K562 (cell line): ENCODE results near the gene FAM167B. TPM values are rescaled to one million over a fixed set of nuclear protein-coding genes. Genes with fewer than 3 reads are reported as not detected.

Experiments
- ARNT ChIP-seq, 2 experiments: fragments of 450-650 bp; IDR thresholded peaks; 2 replicates each; pipeline ENCODE4 v1.6.1; 2016; ENCODE audit warnings: mild to moderate bottlenecking in 1 of 2
- C11orf30 ChIP-seq: fragments of 450-650 bp; IDR thresholded peaks from 2 replicates; pipeline ENCODE4 v1.6.1; 2016; ENCODE audit warnings: low read depth, mild to moderate bottlenecking
- CHD2 ChIP-seq: IDR thresholded peaks from 2 replicates; pipeline ENCODE4 v1.6.1; 2011; ENCODE audit warnings: low read depth, low read length
- CLOCK ChIP-seq: fragments of 250-450 bp; sonication (Bioruptor Pico); IDR thresholded peaks from 2 replicates; pipeline ENCODE4 v1.4.0; 2020; ENCODE audit warnings: mild to moderate bottlenecking, moderate library complexity, borderline replicate concordance
- CTBP1 ChIP-seq: fragments of 450-650 bp; IDR thresholded peaks from 2 replicates; pipeline ENCODE4 v1.6.1; 2016; ENCODE audit warnings: borderline replicate concordance
- DPF2 ChIP-seq: fragments of 450-650 bp; IDR thresholded peaks from 2 replicates; pipeline ENCODE4 v1.6.1; 2016
- E2F6 ChIP-seq, 2 experiments: IDR thresholded peaks; 2 replicates each; pipeline ENCODE4 v1.6.1; 2011; ENCODE audit warnings: borderline replicate concordance in 1 of 2, control low read depth in 1 of 2, low read depth in 1 of 2, low read length in 1 of 2, mild to moderate bottlenecking in 1 of 2, mixed read lengths in 1 of 2, moderate library complexity in 1 of 2; ENCODE audit not compliant: insufficient read depth in 1 of 2, insufficient read length in 1 of 2, poor library complexity in 1 of 2, severe bottlenecking in 1 of 2; ENCODE audit errors: extremely low read depth in 1 of 2
- EWSR1 ChIP-seq: fragments of 450-650 bp; IDR thresholded peaks from 2 replicates; pipeline ENCODE4 v1.6.1; 2018; ENCODE audit warnings: borderline replicate concordance, mild to moderate bottlenecking, low read depth, moderate library complexity; ENCODE audit not compliant: partially characterized antibody
- FOS ChIP-seq: IDR thresholded peaks from 3 replicates; pipeline ENCODE4 v1.6.1; 2011; ENCODE audit not compliant: insufficient read length; ENCODE audit errors: extremely low read depth
- HMG20B ChIP-seq: fragments of 250-450 bp; sonication (Bioruptor Pico); IDR thresholded peaks from 2 replicates; pipeline ENCODE4 v1.5.0; 2021; ENCODE audit warnings: mild to moderate bottlenecking
- MBD1 ChIP-seq: fragments of 250-450 bp; sonication (Bioruptor Pico); IDR thresholded peaks from 2 replicates; pipeline ENCODE4 v1.8.0; 2022; ENCODE audit warnings: inconsistent platforms
- POLR2AphosphoS2 ChIP-seq: IDR thresholded peaks from 2 replicates; pipeline ENCODE4 v1.6.1; 2012; ENCODE audit warnings: low read length, improper control_type of control experiment
- POU5F1 ChIP-seq: fragments of 150-350 bp; IDR thresholded peaks from 2 replicates; pipeline ENCODE4 v1.6.1; 2014; ENCODE audit warnings: borderline replicate concordance, low read length, low read depth, mild to moderate bottlenecking; ENCODE audit not compliant: partially characterized antibody
- RBM22 ChIP-seq: fragments of 200-400 bp; formaldehyde crosslinking; IDR thresholded peaks from 2 replicates; pipeline ENCODE4 v1.6.1; 2018; ENCODE audit warnings: low read length, low read depth; ENCODE audit not compliant: poor library complexity, severe bottlenecking
- RFX7 ChIP-seq: fragments of 250-450 bp; sonication (Bioruptor Pico); IDR thresholded peaks from 2 replicates; pipeline ENCODE4 v1.5.1; 2021; ENCODE audit warnings: mild to moderate bottlenecking
- ZMIZ1 ChIP-seq, 2 experiments: fragments of 150-350 bp in 1 of 2; IDR thresholded peaks; 2 replicates each; pipeline ENCODE4 v1.6.1; 2012 to 2016; ENCODE audit warnings: low read depth in 2 of 2, low read length in 2 of 2, mild to moderate bottlenecking in 1 of 2, moderate library complexity in 1 of 2
- polyA plus RNA-seq, 8 experiments: library from polyadenylated mRNA; depleted of rRNA in 4 of 8; stranded (reverse) in 5 of 8; unstranded in 3 of 8; fragments of >200 nt; fragmentation: Nextera tagmentation in 2 of 8; fragmentation: Illumina TruSeq in 1 of 8; extraction: Ambion mirVana in 2 of 8; extraction: Trizol in 1 of 8; gene quantifications; 2 replicates each; pipeline versions ENCODE4 v1.2.1 to v1.2.3, GENCODE V29; 2011 to 2014; ENCODE audit warnings: inconsistent platforms in 1 of 8, missing spikeins in 1 of 8
- total RNA-seq, 7 experiments: library from RNA; depleted of rRNA in 6 of 7; stranded (reverse); fragments of >200 nt in 6 of 7; fragmentation: Illumina TruSeq in 2 of 7; extraction: Trizol in 2 of 7; gene quantifications; 2 replicates each; pipeline versions ENCODE4 v1.2.1 to v1.2.3, GENCODE V29; 2011 to 2021; ENCODE audit warnings: low replicate concordance in 1 of 7

The FAM167B gene
- total and polyA plus RNA-seq, 9 of the 15 experiments (the other 6 are each of a cell fraction or from before 2014, with no cell fraction given), result not detected

- TF ChIP-seq POU5F1, result peak; percentile 52
- no peak for TF ChIP-seq ARNT (IDR thresholded peaks at IDR 0.05)
- peak; percentile 98 for TF ChIP-seq C11orf30
- TF ChIP-seq FOS, result no peak
- TF ChIP-seq CHD2, result no peak
- TF ChIP-seq RBM22, result peak; percentile 95
- peak in 1 of 2 experiments; percentile 75 for TF ChIP-seq E2F6 (IDR thresholded peaks at IDR 0.05; ENCODE audit: borderline replicate concordance in 1 of 2, extremely low read depth in 1 of 2, insufficient read depth in 1 of 2, insufficient read length in 1 of 2, low read depth in 1 of 2, low read length in 1 of 2, poor library complexity in 1 of 2, severe bottlenecking in 1 of 2)
- no peak for TF ChIP-seq MBD1 (CRISPR knock-in tag)
- no peak for TF ChIP-seq RFX7 (CRISPR knock-in tag)
- TF ChIP-seq DPF2, result no peak
- no peak for TF ChIP-seq HMG20B
- peak; percentile 67 for TF ChIP-seq CTBP1
- no peak for TF ChIP-seq CLOCK (CRISPR knock-in tag)
- no peak for TF ChIP-seq ZMIZ1 (IDR thresholded peaks at IDR 0.05; ENCODE audit: low read depth in 2 of 2, low read length in 2 of 2)
- TF ChIP-seq POLR2AphosphoS2, result peak; percentile 92; the same call in 1 of the 2 replicates
- no peak for TF ChIP-seq EWSR1
These were observed 41.3 kb upstream of the FAM167B start, which contains the start of gene IQCC (continued) for GRCh38 chr1:32205401-32206370.
